Breast epithelium (tissue), 3 donors: Measurements from ENCODE around the gene TPRN.

Experiments
- POLR2A ChIP-seq: fragments of 450-650 bp; IDR thresholded peaks from one replicate; pipeline ENCODE4 v1.6.1; 2016; ENCODE audit warnings: antibody characterized with exemption, mild to moderate bottlenecking, moderate library complexity
- TF ChIP-seq, protein P1 (sequence below), 3 donors: fragments of 450-650 bp; IDR thresholded peaks; one replicate each; pipeline ENCODE4 v1.5.1; 2016 to 2017; ENCODE audit warnings: antibody characterized with exemption in 3 of 3, mild to moderate bottlenecking in 3 of 3, moderate library complexity in 3 of 3

DNA sequence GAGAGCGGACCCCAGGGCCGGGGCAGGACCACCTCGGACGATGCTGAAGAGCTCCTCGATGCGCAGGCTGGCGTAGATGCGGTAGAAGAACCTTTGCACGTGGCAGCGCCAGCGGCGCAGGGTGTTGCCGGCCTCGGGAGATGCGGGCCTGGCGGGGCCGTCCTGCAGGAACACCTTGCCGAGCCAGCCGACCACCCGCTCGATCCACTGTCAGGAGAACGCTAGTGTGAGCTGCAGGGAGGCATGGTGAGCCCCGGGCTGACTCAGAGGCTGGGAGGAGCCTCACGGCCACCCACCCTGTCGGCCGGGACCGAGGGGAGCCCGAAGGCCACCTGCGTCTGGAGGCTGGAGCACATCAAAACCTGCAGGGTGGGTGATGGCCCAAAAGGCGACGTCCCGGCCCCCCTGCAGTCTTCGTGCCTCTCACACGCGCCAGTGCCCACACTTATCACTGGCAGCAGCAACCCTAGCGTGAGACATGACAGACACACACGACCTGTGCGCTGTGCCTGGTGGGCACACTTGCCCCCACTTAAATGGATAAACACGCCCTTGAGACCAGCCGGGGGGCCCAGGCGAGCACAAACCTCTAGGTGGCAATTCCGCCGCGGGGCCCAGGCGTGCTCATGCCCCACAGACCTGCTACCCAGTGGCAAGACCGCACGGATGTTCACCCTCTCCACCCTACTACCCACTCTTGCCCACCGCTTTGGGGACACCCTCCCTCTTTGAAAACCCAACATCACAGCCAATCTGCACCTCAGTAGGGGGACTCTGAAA lies 15.5 kb downstream of the TPRN start:
- TF ChIP-seq, protein P1, sequence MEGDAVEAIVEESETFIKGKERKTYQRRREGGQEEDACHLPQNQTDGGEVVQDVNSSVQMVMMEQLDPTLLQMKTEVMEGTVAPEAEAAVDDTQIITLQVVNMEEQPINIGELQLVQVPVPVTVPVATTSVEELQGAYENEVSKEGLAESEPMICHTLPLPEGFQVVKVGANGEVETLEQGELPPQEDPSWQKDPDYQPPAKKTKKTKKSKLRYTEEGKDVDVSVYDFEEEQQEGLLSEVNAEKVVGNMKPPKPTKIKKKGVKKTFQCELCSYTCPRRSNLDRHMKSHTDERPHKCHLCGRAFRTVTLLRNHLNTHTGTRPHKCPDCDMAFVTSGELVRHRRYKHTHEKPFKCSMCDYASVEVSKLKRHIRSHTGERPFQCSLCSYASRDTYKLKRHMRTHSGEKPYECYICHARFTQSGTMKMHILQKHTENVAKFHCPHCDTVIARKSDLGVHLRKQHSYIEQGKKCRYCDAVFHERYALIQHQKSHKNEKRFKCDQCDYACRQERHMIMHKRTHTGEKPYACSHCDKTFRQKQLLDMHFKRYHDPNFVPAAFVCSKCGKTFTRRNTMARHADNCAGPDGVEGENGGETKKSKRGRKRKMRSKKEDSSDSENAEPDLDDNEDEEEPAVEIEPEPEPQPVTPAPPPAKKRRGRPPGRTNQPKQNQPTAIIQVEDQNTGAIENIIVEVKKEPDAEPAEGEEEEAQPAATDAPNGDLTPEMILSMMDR (IDR thresholded peaks at IDR 0.05), result no peak
- no peak for TF ChIP-seq POLR2A
